HG03280 (cell line): ENCODE results near the gene ALDH1L2.
"Not testable (repeated sequence)": the region's sequence is repeated elsewhere in the genome, so short reads cannot be mapped to it uniquely, and the experiment has no call there.

ENCODE experiments used
- ATAC-seq: cut with Tn5 transposase; IDR thresholded peaks from one replicate; pipeline ENCODE4 v1.9.1; 2021; ENCODE audit warnings: mild to moderate bottlenecking, moderate library complexity; ENCODE audit not compliant: unreplicated experiment

ALDH1L2 gene

GRCh38 chr12:105084251-105085250 is at the start of gene ALDH1L2:
Gene ALDH1L2 (minus strand): TSS chr12:105084458. CDS start chr12:105084436, 22 bp downstream.
- ATAC-seq = peak; percentile 83

- ATAC-seq = no peak
Observed at GRCh38 chr12:105120551-105120950, 36.3 kb upstream of the ALDH1L2 start.

- no peak for ATAC-seq
Observed at GRCh38 chr12:105116969-105117368, 32.7 kb upstream of the ALDH1L2 start.

- no peak for ATAC-seq
Observed at GRCh38 chr12:105113094-105113493, 28.8 kb upstream of the ALDH1L2 start.

- ATAC-seq = no peak
Observed at GRCh38 chr12:105110851-105111250, 26.6 kb upstream of the ALDH1L2 start.

- no peak for ATAC-seq
Observed at GRCh38 chr12:105109465-105110212, 25.4 kb upstream of the ALDH1L2 start.

GRCh38 chr12:105107494-105108371 is 23.5 kb upstream of the ALDH1L2 start, which contains the start of gene WASHC4:
Gene WASHC4 (plus strand): TSS chr12:105107731. CDS start chr12:105107801, 70 bp downstream.
- peak; percentile 92 for ATAC-seq

- peak; percentile 14 for ATAC-seq
Observed at GRCh38 chr12:105107171-105107493, 22.9 kb upstream of the ALDH1L2 start.

GRCh38 chr12:105106621-105107020 is 22.4 kb upstream of the ALDH1L2 start:
- no peak for ATAC-seq

GRCh38 chr12:105104762-105105161 is 20.5 kb upstream of the ALDH1L2 start:
- ATAC-seq = no peak

- ATAC-seq = no peak
Observed at GRCh38 chr12:105102673-105103072, 18.4 kb upstream of the ALDH1L2 start.

GRCh38 chr12:105100998-105101397 is 16.7 kb upstream of the ALDH1L2 start:
- no peak for ATAC-seq

- no peak for ATAC-seq
Observed at GRCh38 chr12:105100207-105100985, 16.1 kb upstream of the ALDH1L2 start.

- ATAC-seq = no peak
Observed at GRCh38 chr12:105099356-105099755, 15.1 kb upstream of the ALDH1L2 start.

- ATAC-seq = not testable (repeated sequence)
Observed at GRCh38 chr12:105095338-105095737, 11.1 kb upstream of the ALDH1L2 start.

- ATAC-seq = no peak
Observed at GRCh38 chr12:105092336-105092735, 8.1 kb upstream of the ALDH1L2 start.

GRCh38 chr12:105091476-105092206 is 7.4 kb upstream of the ALDH1L2 start:
- no peak for ATAC-seq

GRCh38 chr12:105090361-105090760 is 6.1 kb upstream of the ALDH1L2 start:
- ATAC-seq = no peak

GRCh38 chr12:105089817-105090216 is 5.6 kb upstream of the ALDH1L2 start:
- ATAC-seq = no peak
